Fibroblast of skin of scalp (primary cell): Measurements from ENCODE around the gene TRIM71.
"Not testable (repeated sequence)": the region's sequence is repeated elsewhere in the genome, so short reads cannot be mapped to it uniquely, and the experiment has no call there.

Source experiments
- DNase-seq: peaks from one replicate; pipeline ENCODE4 v3.0.0-alpha.2; 2013

TRIM71 gene

DNA sequence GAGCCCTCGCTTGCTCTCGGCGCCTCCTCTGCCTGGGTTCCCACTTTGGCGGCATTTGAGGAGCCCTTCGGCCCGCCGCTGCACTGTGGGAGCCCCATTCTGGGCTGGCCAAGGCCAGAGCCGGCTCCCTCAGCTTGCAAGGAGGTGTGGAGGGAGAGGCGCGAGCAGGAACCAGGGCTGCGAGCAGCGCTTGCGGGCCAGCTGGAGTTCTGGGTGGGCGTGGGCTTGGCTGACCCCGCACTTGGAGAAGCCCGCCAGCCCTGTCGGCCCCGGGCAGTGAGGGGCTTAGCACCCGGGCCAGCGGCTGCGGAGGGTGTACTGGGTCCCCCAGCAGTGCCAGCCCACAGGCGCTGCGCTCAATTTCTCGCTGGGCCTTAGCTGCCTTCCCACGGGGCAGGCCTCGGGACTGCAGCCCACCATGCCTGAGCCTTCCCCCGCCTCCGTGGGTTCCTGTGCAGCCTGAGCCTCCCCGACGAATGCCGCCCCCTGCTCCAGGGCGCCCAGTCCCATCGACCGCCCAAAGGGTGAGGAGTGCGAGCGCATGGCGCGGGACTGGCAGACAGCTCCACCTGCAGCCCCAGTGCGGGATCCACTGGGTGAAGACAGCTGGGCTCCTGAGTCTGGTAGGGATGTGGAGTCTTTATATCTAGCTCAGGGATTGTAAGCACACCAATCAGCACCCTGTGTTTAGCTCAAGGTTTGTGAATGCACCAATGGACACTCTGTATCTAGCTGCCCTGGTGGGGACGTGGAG, 121.9 kb downstream of the TRIM71 start:
- DNase-seq: not testable (repeated sequence)

- DNase-seq: no peak
Observed at GRCh38 chr3:32940726-32941125, 122.9 kb downstream of the TRIM71 start.

DNA sequence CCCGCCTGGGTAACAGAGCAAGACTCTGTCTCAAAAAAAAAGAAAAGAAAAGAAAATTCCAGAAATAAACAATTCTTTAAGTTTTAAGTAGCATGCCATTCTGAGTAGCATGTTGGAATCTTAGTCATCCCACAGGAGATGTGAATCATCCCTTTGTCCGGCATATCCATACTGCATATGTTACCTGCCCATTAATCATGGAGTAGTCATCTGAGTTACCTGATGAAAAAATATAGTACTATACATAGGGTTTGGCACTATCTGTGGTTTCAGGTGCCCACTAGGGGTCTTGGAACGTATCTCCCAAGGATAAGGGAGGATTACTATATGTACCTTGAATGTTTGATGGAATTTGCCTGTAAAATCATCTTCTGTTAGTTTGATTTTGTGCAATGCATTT, 127.3 kb downstream of the TRIM71 start:
- DNase-seq: no peak

GRCh38 chr3:32945598-32945997, 127.8 kb downstream of the TRIM71 start:
- not testable (repeated sequence) for DNase-seq

GRCh38 chr3:32946973-32947788, 129.4 kb downstream of the TRIM71 start:
- DNase-seq: no peak
